HG02571 (cell line): ENCODE measurements around the gene ZDHHC5.
A peak's percentile ranks its signal among the peaks of the same experiment; 100 is the strongest.

Experiments
- ATAC-seq: cut with Tn5 transposase; IDR thresholded peaks from one replicate; pipeline ENCODE4 v1.9.1; 2021; ENCODE audit warnings: mild to moderate bottlenecking, moderate library complexity; ENCODE audit not compliant: unreplicated experiment

ZDHHC5 gene

GRCh38 chr11:57727185-57727584 lies 59.3 kb downstream of the ZDHHC5 start:
- ATAC-seq = no peak

- no peak for ATAC-seq
These were observed 60.9 kb downstream of the ZDHHC5 start for GRCh38 chr11:57728829-57729228.

- ATAC-seq = no peak
These were observed 61.6 kb downstream of the ZDHHC5 start for GRCh38 chr11:57729479-57729878.

- no peak for ATAC-seq
These were observed 64.7 kb downstream of the ZDHHC5 start for GRCh38 chr11:57732661-57733060.

GRCh38 chr11:57735619-57736298 lies 67.8 kb downstream of the ZDHHC5 start:
- no peak for ATAC-seq

- ATAC-seq = peak; percentile 86
These were observed 73.5 kb downstream of the ZDHHC5 start, which contains the start of gene SELENOH for GRCh38 chr11:57741132-57742086. Gene SELENOH (plus strand): TSS chr11:57741491. CDS start chr11:57741596, 105 bp downstream.

GRCh38 chr11:57742087-57742452 lies 74.2 kb downstream of the ZDHHC5 start:
- ATAC-seq = no peak

- ATAC-seq = no peak
These were observed 76.4 kb downstream of the ZDHHC5 start for GRCh38 chr11:57744357-57744756.

GRCh38 chr11:57745206-57745605 lies 77.3 kb downstream of the ZDHHC5 start:
- ATAC-seq = no peak

- no peak for ATAC-seq
These were observed 79.0 kb downstream of the ZDHHC5 start for GRCh38 chr11:57746920-57747319.
